GM23338 (cell line): ENCODE data around the gene RBBP4. TPM values are rescaled to one million over a fixed set of nuclear protein-coding genes. Genes with fewer than 3 reads are reported as not detected.

ENCODE experiments used
- ATAC-seq: fragments of 200-7000 bp; cut with Tn5 transposase; 3 replicates; pipeline ENCODE4 v1.9.1; 2020
- DNase-seq: peaks from one replicate; pipeline ENCODE4 v3.0.0-alpha.2; 2015; ENCODE audit warnings: low spot score
- H2AFZ ChIP-seq: fragments of 200-600 bp; sonication (generic); 2 replicates; pipeline ENCODE4 v1.8.0; 2016; ENCODE audit warnings: antibody characterized with exemption, mild to moderate bottlenecking, moderate library complexity
- H3F3A ChIP-seq: fragments of 200-600 bp; sonication (generic); replicated peaks from 2 replicates; pipeline ENCODE4 v1.8.0; 2017; ENCODE audit warnings: antibody characterized with exemption, mixed run types, low read depth
- H3K27ac ChIP-seq: fragments of 200-600 bp; sonication (generic); 2 replicates; pipeline ENCODE4 v1.6.1; 2016; ENCODE audit warnings: low read depth
- H3K27me3 ChIP-seq: fragments of 200-600 bp; sonication (generic); 2 replicates; pipeline ENCODE4 v1.8.0; 2016; ENCODE audit warnings: mild to moderate bottlenecking, mixed run types, moderate library complexity; ENCODE audit not compliant: insufficient read depth
- H3K36me3 ChIP-seq: fragments of 200-600 bp; sonication (generic); 2 replicates; pipeline ENCODE4 v1.8.0; 2016; ENCODE audit warnings: mild to moderate bottlenecking; ENCODE audit not compliant: insufficient read depth
- H3K4me1 ChIP-seq: fragments of 200-600 bp; sonication (generic); 2 replicates; pipeline ENCODE4 v1.8.0; 2016; ENCODE audit warnings: mild to moderate bottlenecking, moderate library complexity; ENCODE audit not compliant: insufficient read depth
- H3K4me2 ChIP-seq: fragments of 200-600 bp; sonication (generic); 2 replicates; pipeline ENCODE4 v1.7.1; 2017; ENCODE audit warnings: mixed run types
- H3K4me3 ChIP-seq: fragments of 200-600 bp; sonication (generic); 2 replicates; pipeline ENCODE4 v1.6.1; 2016; ENCODE audit warnings: mixed run types
- H3K79me2 ChIP-seq: fragments of 200-600 bp; sonication (generic); replicated peaks from 2 replicates; pipeline ENCODE4 v1.8.0; 2017; ENCODE audit warnings: mild to moderate bottlenecking; ENCODE audit not compliant: insufficient read depth
- H3K9me2 ChIP-seq: fragments of 200-600 bp; sonication (generic); 2 replicates; pipeline ENCODE4 v1.8.0; 2017; ENCODE audit not compliant: insufficient read depth
- H4K20me1 ChIP-seq: fragments of 200-600 bp; sonication (generic); replicated peaks from 2 replicates; pipeline ENCODE4 v1.8.0; 2017; ENCODE audit warnings: mild to moderate bottlenecking; ENCODE audit not compliant: insufficient read depth
- H3K27ac Mint-ChIP-seq: 2 replicates; pipeline ENCODE4 v1.8.0; 2020; ENCODE audit warnings: inconsistent platforms, mild to moderate bottlenecking, moderate library complexity, mixed read lengths
- H3K27me3 Mint-ChIP-seq: 3 replicates; pipeline ENCODE4 v1.8.0; 2022; ENCODE audit warnings: low read depth, mild to moderate bottlenecking, moderate library complexity, mixed read lengths, inconsistent platforms; ENCODE audit not compliant: insufficient read depth, poor library complexity
- H3K36me3 Mint-ChIP-seq: 3 replicates; pipeline ENCODE4 v1.8.0; 2021; ENCODE audit warnings: low read depth, mild to moderate bottlenecking, inconsistent platforms, moderate library complexity, mixed read lengths
- H3K4me1 Mint-ChIP-seq: 3 replicates; pipeline ENCODE4 v1.8.0; 2020; ENCODE audit warnings: mild to moderate bottlenecking, inconsistent platforms, mixed read lengths
- H3K4me3 Mint-ChIP-seq: 3 replicates; pipeline ENCODE4 v1.8.0; 2021; ENCODE audit warnings: moderate library complexity, mild to moderate bottlenecking, inconsistent platforms, mixed read lengths
- H3K9me3 Mint-ChIP-seq: 3 replicates; pipeline ENCODE4 v1.8.0; 2020; ENCODE audit warnings: moderate library complexity, mild to moderate bottlenecking, inconsistent platforms, mixed read lengths
- NANOG ChIP-seq: IDR thresholded peaks from 2 replicates; pipeline ENCODE4 v1.6.1; 2016; ENCODE audit warnings: antibody characterized with exemption, borderline replicate concordance
- POLR2AphosphoS5 ChIP-seq: IDR thresholded peaks from 2 replicates; pipeline ENCODE4 v1.6.1; 2016; ENCODE audit warnings: antibody characterized with exemption, low read depth
- ZNF114 ChIP-seq: fragments of 250-450 bp; sonication (Bioruptor Pico); IDR thresholded peaks from 2 replicates; pipeline ENCODE4 v1.5.0; 2020; ENCODE audit warnings: mild to moderate bottlenecking, moderate library complexity
- ZNF331 ChIP-seq: fragments of 250-450 bp; sonication (Bioruptor Pico); IDR thresholded peaks from 2 replicates; pipeline ENCODE4 v1.5.0; 2020; ENCODE audit warnings: low read depth, mild to moderate bottlenecking, moderate library complexity
- polyA plus RNA-seq: library from polyadenylated mRNA; unstranded; fragments of >200 nt; fragmentation: Nextera tagmentation; extraction: Ambion mirVana; gene quantifications from 2 replicates; pipeline ENCODE4 v1.2.1, GENCODE V29; 2016
- total RNA-seq: library from RNA; depleted of rRNA; stranded (reverse); fragments of >200 nt; shearing (Covaris generic); gene quantifications from 2 replicates; pipeline ENCODE4 v1.2.3, GENCODE V29; 2014
- TF ChIP-seq, protein P1 (sequence below): fragments of 250-450 bp; sonication (Bioruptor Pico); IDR thresholded peaks from 2 replicates; pipeline ENCODE4 v1.5.0; 2020; ENCODE audit warnings: mild to moderate bottlenecking, moderate library complexity
- TF ChIP-seq, protein P2 (sequence below), 2 experiments: fragments of 200-600 bp in 1 of 2; sonication (generic) in 1 of 2; conservative IDR thresholded peaks; 2 replicates each; pipeline versions ENCODE4 v1.5.1 to v1.6.1; 2016 to 2017; ENCODE audit warnings: antibody characterized with exemption in 2 of 2, low read depth in 2 of 2, mild to moderate bottlenecking in 2 of 2, moderate library complexity in 1 of 2
- TF ChIP-seq, protein P3 (sequence below): IDR thresholded peaks from 2 replicates; pipeline ENCODE4 v1.6.1; 2016; ENCODE audit warnings: antibody characterized with exemption
- TF ChIP-seq, protein P4 (sequence below): IDR thresholded peaks from one replicate; pipeline ENCODE4 v1.6.1; 2018; ENCODE audit warnings: antibody characterized with exemption; ENCODE audit not compliant: unreplicated experiment

The RBBP4 gene
- total and polyA plus RNA-seq, 2 experiments from 2014 or later, result 262 to 312 TPM

DNA sequence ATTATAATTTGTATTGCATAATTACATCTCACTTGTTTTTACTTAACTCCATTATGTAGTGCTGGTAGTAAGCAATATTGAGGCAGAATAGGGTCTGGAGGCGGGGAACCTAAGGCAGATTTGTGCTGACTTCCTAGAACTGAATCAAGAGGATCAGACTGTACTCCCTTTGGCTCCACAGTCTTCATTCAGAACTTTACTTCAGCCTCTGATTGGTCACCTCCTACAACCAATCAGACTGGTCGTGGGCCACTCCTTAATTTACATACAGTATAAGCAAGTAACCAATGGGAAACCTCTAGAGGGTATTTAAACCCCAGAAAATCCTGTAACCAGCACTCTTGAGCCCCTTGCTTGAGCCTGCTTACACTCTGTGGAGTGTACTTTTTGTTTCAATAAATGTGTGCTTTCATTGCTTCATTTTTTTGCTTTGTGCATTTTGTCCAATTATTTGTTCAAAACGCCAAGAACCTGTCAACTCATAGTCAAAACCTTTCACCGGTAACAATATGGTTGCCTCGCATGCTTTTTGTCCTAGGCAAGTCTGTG is 32.3 kb upstream of the RBBP4 start (continued):
- TF ChIP-seq, protein P1, sequence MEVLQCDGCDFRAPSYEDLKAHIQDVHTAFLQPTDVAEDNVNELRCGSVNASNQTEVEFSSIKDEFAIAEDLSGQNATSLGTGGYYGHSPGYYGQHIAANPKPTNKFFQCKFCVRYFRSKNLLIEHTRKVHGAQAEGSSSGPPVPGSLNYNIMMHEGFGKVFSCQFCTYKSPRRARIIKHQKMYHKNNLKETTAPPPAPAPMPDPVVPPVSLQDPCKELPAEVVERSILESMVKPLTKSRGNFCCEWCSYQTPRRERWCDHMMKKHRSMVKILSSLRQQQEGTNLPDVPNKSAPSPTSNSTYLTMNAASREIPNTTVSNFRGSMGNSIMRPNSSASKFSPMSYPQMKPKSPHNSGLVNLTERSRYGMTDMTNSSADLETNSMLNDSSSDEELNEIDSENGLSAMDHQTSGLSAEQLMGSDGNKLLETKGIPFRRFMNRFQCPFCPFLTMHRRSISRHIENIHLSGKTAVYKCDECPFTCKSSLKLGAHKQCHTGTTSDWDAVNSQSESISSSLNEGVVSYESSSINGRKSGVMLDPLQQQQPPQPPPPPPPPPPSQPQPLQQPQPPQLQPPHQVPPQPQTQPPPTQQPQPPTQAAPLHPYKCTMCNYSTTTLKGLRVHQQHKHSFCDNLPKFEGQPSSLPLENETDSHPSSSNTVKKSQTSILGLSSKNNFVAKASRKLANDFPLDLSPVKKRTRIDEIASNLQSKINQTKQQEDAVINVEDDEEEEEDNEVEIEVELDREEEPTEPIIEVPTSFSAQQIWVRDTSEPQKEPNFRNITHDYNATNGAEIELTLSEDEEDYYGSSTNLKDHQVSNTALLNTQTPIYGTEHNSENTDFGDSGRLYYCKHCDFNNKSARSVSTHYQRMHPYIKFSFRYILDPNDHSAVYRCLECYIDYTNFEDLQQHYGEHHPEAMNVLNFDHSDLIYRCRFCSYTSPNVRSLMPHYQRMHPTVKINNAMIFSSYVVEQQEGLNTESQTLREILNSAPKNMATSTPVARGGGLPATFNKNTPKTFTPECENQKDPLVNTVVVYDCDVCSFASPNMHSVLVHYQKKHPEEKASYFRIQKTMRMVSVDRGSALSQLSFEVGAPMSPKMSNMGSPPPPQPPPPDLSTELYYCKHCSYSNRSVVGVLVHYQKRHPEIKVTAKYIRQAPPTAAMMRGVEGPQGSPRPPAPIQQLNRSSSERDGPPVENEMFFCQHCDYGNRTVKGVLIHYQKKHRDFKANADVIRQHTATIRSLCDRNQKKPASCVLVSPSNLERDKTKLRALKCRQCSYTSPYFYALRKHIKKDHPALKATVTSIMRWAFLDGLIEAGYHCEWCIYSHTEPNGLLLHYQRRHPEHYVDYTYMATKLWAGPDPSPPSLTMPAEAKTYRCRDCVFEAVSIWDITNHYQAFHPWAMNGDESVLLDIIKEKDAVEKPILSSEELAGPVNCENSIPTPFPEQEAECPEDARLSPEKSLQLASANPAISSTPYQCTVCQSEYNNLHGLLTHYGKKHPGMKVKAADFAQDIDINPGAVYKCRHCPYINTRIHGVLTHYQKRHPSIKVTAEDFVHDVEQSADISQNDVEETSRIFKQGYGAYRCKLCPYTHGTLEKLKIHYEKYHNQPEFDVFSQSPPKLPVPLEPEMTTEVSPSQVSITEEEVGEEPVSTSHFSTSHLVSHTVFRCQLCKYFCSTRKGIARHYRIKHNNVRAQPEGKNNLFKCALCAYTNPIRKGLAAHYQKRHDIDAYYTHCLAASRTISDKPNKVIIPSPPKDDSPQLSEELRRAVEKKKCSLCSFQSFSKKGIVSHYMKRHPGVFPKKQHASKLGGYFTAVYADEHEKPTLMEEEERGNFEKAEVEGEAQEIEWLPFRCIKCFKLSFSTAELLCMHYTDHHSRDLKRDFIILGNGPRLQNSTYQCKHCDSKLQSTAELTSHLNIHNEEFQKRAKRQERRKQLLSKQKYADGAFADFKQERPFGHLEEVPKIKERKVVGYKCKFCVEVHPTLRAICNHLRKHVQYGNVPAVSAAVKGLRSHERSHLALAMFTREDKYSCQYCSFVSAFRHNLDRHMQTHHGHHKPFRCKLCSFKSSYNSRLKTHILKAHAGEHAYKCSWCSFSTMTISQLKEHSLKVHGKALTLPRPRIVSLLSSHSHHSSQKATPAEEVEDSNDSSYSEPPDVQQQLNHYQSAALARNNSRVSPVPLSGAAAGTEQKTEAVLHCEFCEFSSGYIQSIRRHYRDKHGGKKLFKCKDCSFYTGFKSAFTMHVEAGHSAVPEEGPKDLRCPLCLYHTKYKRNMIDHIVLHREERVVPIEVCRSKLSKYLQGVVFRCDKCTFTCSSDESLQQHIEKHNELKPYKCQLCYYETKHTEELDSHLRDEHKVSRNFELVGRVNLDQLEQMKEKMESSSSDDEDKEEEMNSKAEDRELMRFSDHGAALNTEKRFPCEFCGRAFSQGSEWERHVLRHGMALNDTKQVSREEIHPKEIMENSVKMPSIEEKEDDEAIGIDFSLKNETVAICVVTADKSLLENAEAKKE (CRISPR knock-in tag), result no peak
- TF ChIP-seq, protein P2, sequence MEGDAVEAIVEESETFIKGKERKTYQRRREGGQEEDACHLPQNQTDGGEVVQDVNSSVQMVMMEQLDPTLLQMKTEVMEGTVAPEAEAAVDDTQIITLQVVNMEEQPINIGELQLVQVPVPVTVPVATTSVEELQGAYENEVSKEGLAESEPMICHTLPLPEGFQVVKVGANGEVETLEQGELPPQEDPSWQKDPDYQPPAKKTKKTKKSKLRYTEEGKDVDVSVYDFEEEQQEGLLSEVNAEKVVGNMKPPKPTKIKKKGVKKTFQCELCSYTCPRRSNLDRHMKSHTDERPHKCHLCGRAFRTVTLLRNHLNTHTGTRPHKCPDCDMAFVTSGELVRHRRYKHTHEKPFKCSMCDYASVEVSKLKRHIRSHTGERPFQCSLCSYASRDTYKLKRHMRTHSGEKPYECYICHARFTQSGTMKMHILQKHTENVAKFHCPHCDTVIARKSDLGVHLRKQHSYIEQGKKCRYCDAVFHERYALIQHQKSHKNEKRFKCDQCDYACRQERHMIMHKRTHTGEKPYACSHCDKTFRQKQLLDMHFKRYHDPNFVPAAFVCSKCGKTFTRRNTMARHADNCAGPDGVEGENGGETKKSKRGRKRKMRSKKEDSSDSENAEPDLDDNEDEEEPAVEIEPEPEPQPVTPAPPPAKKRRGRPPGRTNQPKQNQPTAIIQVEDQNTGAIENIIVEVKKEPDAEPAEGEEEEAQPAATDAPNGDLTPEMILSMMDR (conservative IDR thresholded peaks at IDR 0.05; ENCODE audit: low read depth in 2 of 2), result no peak
- TF ChIP-seq POLR2AphosphoS5, result 0 out of 2 replicates have a peak, but pooled peaks have one; percentile 30
- TF ChIP-seq ZNF114 (CRISPR knock-in tag), result no peak

DNA sequence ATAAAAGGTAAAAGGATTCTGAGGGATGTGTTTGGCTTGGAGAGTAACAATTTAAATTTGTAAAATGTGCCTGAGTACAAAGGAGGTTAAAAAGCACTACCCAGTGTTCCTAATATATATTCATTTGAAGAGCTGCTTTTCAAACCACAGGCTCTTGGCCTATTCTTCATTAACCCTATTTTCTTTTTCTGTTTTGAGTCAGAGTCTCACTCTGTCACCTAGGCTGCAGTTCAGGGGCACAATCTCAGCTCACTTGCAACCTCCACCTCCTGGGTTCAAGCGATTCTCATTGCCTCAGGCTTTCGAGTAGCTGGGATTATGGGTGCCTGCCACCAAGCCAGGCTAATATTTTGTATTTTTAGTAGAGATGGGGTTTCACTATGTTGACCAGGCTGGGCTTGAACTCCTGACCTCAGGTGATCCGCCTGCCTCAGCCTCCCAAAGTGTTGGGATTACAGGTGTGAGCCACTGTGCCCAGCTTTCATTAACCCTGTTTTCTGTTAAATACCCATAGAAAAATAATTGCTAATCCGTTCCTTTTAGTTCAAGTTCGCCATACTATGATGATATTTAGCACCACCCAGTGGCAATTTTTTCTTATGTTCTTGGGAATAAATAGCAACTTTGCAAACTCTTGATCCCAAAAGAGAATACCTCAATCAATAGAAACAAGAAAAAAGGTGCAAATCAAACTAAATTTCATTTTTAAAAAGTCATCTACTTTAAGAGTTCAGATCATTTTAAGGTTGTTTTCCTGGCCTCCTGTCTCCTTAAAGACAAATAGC is 31.1 kb upstream of the RBBP4 start:
- ATAC-seq (no peak), DNase-seq (no peak)
- Histone ChIP-seq H3K4me3 (no peak overlapping the region), H3K9me2 (no peaks in the 10 kb centered on the region), H3K4me2 (no peak overlapping the region), H2AFZ (no peak overlapping the region), H3F3A (no peaks in the 10 kb centered on the region; the same call in 1 of the 2 replicates), H3K79me2 (no peaks in the 10 kb centered on the region; the same call in 1 of the 2 replicates), H3K36me3 (peaks cover 5% of the 10 kb centered on the region; the same call in 1 of the 2 replicates), H3K27me3 (no peaks in the 10 kb centered on the region), H3K4me1 (no peaks in the 10 kb centered on the region), H4K20me1 (no peaks in the 10 kb centered on the region; the same call in 1 of the 2 replicates), H3K27ac (peak overlapping the region; percentile 21; the same call in 1 of the 2 replicates)
- no peaks in the 10 kb centered on the region for H3K9me3 Mint-ChIP-seq
- H3K36me3 Mint-ChIP-seq, result peaks cover 23% of the 10 kb centered on the region; the same call in 2 of the 3 replicates
- no peak overlapping the region for H3K27ac Mint-ChIP-seq
- H3K4me3 Mint-ChIP-seq, result no peak overlapping the region
- no peaks in the 10 kb centered on the region for H3K4me1 Mint-ChIP-seq
- H3K27me3 Mint-ChIP-seq, result no peaks in the 10 kb centered on the region
- no peak for TF ChIP-seq POLR2AphosphoS5
- TF ChIP-seq, protein P3, sequence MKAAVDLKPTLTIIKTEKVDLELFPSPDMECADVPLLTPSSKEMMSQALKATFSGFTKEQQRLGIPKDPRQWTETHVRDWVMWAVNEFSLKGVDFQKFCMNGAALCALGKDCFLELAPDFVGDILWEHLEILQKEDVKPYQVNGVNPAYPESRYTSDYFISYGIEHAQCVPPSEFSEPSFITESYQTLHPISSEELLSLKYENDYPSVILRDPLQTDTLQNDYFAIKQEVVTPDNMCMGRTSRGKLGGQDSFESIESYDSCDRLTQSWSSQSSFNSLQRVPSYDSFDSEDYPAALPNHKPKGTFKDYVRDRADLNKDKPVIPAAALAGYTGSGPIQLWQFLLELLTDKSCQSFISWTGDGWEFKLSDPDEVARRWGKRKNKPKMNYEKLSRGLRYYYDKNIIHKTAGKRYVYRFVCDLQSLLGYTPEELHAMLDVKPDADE, result no peak
- TF ChIP-seq ZNF331, result no peak
- TF ChIP-seq, protein P4, sequence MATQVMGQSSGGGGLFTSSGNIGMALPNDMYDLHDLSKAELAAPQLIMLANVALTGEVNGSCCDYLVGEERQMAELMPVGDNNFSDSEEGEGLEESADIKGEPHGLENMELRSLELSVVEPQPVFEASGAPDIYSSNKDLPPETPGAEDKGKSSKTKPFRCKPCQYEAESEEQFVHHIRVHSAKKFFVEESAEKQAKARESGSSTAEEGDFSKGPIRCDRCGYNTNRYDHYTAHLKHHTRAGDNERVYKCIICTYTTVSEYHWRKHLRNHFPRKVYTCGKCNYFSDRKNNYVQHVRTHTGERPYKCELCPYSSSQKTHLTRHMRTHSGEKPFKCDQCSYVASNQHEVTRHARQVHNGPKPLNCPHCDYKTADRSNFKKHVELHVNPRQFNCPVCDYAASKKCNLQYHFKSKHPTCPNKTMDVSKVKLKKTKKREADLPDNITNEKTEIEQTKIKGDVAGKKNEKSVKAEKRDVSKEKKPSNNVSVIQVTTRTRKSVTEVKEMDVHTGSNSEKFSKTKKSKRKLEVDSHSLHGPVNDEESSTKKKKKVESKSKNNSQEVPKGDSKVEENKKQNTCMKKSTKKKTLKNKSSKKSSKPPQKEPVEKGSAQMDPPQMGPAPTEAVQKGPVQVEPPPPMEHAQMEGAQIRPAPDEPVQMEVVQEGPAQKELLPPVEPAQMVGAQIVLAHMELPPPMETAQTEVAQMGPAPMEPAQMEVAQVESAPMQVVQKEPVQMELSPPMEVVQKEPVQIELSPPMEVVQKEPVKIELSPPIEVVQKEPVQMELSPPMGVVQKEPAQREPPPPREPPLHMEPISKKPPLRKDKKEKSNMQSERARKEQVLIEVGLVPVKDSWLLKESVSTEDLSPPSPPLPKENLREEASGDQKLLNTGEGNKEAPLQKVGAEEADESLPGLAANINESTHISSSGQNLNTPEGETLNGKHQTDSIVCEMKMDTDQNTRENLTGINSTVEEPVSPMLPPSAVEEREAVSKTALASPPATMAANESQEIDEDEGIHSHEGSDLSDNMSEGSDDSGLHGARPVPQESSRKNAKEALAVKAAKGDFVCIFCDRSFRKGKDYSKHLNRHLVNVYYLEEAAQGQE, result no peak
- no peak for TF ChIP-seq NANOG
